Fibroblast of villous mesenchyme (primary cell): ENCODE measurements around the gene RBM28. TPM values are rescaled to one million over a fixed set of nuclear protein-coding genes. Genes with fewer than 3 reads are reported as not detected.

ENCODE experiments used
- DNase-seq: peaks from one replicate; pipeline ENCODE4 v3.0.0-alpha.2; 2010; ENCODE audit warnings: low read depth
- H3K4me3 ChIP-seq: 2 replicates; pipeline ENCODE4 v1.5.1; 2011; ENCODE audit warnings: low read depth, mild to moderate bottlenecking, low read length
- total RNA-seq: library from RNA; depleted of rRNA; stranded (reverse); fragments of >200 nt; gene quantifications from 2 replicates; pipeline ENCODE4 v1.2.3, GENCODE V29; 2012
- TF ChIP-seq, protein P1 (sequence below): IDR thresholded peaks from 2 replicates; pipeline ENCODE4 v1.5.1; 2012; ENCODE audit warnings: low read depth, mild to moderate bottlenecking, low read length; ENCODE audit not compliant: insufficient read depth

RBM28 gene
- total RNA-seq, 1 donor: 7.3 TPM

DNA sequence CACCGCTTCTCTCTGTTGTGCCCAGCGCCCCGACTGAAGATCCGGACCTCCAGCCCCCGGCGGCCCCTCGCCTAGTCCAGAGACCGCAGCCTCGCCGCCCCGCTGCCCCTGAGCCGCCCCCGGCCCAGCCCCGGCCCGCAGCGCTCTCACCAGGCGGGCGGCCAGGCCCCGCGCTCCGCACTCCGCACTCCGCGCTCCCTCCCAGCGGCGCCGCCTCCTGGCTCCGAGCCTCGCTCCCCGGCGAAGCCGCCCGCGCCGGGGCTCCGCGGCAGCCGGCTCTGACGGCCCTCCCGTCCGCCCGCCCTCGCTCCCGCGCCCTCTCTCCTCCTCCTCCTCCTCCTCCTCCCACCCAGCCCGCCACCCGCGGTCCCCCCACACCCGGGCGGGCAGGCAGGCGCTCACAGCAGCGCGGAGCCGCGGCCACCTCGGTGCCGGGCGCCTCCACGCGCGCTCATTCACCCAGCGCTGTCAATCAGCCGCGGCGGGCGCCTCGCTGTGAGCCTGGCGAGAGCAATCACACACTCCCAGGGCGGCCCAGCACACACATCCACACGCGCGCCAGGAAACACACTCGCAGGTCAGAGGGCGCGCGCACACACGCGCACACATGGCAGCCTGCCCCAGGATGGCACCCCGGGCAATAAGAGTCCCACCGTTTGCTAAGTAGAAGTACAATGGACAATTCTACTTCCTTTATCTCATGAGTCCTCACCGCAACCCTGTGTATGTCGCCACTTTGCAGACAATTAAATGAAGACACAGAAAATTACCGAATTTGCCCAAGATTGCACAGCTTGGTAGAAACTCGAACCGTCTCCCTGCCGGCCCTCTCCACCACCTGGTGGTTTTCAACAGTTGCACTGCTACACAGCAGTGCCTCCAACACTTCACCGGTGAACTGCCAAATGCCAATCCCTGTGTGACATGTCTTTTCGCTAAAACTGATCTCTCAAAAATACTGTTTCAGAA is 18.0 kb upstream of the RBM28 start, which contains the start of gene PRRT4:
TSS of gene PRRT4 (minus strand) at position 280 of the 969 bp plus-strand sequence.
- TF ChIP-seq, protein P1, sequence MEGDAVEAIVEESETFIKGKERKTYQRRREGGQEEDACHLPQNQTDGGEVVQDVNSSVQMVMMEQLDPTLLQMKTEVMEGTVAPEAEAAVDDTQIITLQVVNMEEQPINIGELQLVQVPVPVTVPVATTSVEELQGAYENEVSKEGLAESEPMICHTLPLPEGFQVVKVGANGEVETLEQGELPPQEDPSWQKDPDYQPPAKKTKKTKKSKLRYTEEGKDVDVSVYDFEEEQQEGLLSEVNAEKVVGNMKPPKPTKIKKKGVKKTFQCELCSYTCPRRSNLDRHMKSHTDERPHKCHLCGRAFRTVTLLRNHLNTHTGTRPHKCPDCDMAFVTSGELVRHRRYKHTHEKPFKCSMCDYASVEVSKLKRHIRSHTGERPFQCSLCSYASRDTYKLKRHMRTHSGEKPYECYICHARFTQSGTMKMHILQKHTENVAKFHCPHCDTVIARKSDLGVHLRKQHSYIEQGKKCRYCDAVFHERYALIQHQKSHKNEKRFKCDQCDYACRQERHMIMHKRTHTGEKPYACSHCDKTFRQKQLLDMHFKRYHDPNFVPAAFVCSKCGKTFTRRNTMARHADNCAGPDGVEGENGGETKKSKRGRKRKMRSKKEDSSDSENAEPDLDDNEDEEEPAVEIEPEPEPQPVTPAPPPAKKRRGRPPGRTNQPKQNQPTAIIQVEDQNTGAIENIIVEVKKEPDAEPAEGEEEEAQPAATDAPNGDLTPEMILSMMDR: no peak
- DNase-seq: peak; percentile 11
- peak within 1 kb of the TSS; percentile 50 for H3K4me3 ChIP-seq

DNA sequence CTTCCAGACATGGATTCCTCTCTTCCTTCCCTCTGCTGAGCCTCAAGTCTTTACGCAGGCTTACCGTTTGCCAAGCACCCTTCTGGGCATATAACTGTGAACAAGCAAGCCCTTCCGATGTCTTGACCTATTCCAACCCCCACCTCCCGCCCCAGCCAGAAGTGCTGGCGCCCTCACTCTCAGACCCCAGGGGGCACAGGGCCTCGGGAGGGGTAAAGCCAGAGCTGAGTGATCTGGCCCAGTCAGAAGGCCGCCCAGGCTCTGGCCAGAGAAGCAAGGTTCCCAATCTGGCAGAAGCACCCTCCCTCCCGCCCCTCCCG is 16.6 kb upstream of the RBM28 start:
- TF ChIP-seq, protein P1: no peak
- H3K4me3 ChIP-seq: no peak overlapping the region
- DNase-seq: no peak

DNA sequence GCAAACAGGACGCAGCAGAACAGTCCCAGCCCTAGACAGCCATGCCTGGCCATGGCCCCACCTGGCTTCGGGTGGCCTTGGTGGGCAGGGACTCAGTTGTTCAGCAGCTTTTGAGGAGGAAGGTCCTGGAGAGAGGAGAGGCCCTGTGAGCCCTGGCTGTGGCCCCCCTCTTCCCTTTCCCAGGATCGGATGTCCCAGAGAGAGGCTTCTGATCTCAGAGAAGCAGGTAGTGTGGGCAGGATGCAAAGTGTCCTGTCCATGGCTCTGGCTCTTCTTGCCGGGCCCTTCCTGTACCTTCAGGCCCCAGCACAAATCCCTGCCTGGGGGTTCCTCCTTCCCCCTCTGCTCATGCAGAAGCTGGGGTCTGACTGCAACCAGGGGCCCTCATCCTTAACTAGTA is 16.2 kb upstream of the RBM28 start:
- no peak overlapping the region for H3K4me3 ChIP-seq
- no peak for DNase-seq
- TF ChIP-seq, protein P1: no peak

DNA sequence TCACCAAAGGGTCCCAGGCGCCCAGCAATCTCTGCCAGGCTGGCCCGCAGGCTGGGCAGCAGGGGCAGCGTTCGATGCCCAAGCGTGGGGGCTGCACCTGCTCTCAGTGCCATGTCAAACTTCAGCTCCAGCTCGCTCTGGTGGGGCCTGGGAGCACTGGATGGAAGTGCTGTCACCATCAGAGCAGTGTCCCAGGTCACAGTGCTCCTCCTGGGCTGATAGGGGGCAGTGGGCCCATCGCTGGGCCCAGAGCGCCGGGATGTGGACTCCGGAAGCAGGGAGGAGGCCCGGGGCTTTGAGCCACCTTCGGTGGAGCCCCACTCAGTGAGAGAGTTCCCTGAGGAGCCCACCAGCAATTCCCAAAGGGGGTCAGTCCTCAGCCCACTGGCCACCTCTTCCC is 15.6 kb upstream of the RBM28 start:
- TF ChIP-seq, protein P1: no peak
- no peak for DNase-seq
- no peak overlapping the region for H3K4me3 ChIP-seq

DNA sequence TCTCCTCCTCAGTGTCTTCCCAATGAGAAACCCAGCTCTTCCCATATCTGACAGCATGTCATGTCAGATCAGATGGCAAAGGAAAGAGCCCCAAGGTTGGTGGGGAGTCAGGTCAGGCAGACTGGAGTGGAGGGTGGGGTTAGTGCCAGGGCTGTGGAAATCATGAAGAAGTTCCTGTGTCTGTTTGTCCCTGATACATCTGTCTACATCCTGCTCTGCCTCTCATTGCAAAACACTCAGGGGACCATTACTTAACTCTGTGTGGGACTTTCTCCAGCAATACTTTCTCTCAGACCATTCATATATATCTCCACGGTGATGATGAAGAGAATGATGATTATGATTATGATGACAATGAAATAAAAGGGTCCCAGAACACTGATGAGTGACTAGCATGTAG is 14.5 kb upstream of the RBM28 start:
- no peak overlapping the region for H3K4me3 ChIP-seq
- no peak for DNase-seq
- TF ChIP-seq, protein P1: no peak

DNA sequence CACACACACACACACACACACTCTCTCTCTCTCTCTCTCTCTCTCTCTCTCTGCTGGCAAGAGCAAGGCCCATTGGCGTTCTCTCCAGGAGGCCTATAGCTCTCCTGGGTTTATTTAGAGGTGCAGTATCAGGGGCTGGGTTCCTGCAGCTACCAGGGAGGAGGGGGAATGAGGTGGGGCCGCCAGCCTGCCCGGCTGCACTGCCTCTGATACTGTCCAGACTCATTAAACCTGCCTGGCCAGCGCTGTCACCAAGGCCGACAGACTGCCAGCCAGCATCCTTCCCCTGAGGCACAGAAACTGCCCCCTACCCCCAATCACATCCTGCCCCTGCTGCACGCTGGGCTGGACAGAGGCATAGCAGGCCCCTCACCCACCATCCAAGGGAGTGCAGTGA is 13.5 kb upstream of the RBM28 start:
- TF ChIP-seq, protein P1: no peak
- H3K4me3 ChIP-seq: no peak overlapping the region
- DNase-seq: no peak
